Nephron progenitor cell (in vitro differentiated cells): Measurements from ENCODE around the gene GXYLT1.

Source experiments
- DNase-seq: peaks from one replicate; pipeline ENCODE4 v3.0.0; 2021
- H3K27ac Mint-ChIP-seq: 2 replicates; pipeline ENCODE4 v1.8.0; 2021; ENCODE audit warnings: mild to moderate bottlenecking, moderate library complexity, mixed read lengths
- H3K27me3 Mint-ChIP-seq: 2 replicates; pipeline ENCODE4 v1.8.0; 2021; ENCODE audit warnings: mild to moderate bottlenecking, low read depth, mixed read lengths; ENCODE audit not compliant: poor library complexity
- H3K36me3 Mint-ChIP-seq: 2 replicates; pipeline ENCODE4 v1.8.0; 2021; ENCODE audit warnings: low read depth, mixed read lengths
- H3K4me1 Mint-ChIP-seq: 2 replicates; pipeline ENCODE4 v1.8.0; 2021; ENCODE audit warnings: mixed read lengths
- H3K4me3 Mint-ChIP-seq: 2 replicates; pipeline ENCODE4 v1.8.0; 2021; ENCODE audit warnings: mild to moderate bottlenecking, moderate library complexity, mixed read lengths
- H3K9me3 Mint-ChIP-seq: 2 replicates; pipeline ENCODE4 v1.8.0; 2021; ENCODE audit warnings: mild to moderate bottlenecking, moderate library complexity, mixed read lengths
- CTCF ChIP-seq: fragments of 200-600 bp; sonication (generic); IDR thresholded peaks from 2 replicates; pipeline ENCODE4 v1.5.0; 2021; ENCODE audit warnings: antibody characterized with exemption

The GXYLT1 gene

GRCh38 chr12:42141981-42142606 lies 2.6 kb downstream of the GXYLT1 start:
- Mint-ChIP-seq H3K4me3 (peak overlapping the region; percentile 97), H3K27ac (no peak overlapping the region), H3K4me1 (peaks cover 51% of the 10 kb centered on the region), H3K27me3 (no peaks in the 10 kb centered on the region), H3K9me3 (no peaks in the 10 kb centered on the region), H3K36me3 (peaks cover 16% of the 10 kb centered on the region)
- DNase-seq: no peak
- no peak for TF ChIP-seq CTCF

- H3K27me3 Mint-ChIP-seq: no peaks in the 10 kb centered on the region
- no peak overlapping the region for H3K4me3 Mint-ChIP-seq
- TF ChIP-seq CTCF: no peak
- peaks cover 22% of the 10 kb centered on the region for H3K36me3 Mint-ChIP-seq
- peaks cover 8% of the 10 kb centered on the region for H3K9me3 Mint-ChIP-seq
- H3K27ac Mint-ChIP-seq: peak overlapping the region; percentile 40
- DNase-seq: no peak
- H3K4me1 Mint-ChIP-seq: peaks cover 49% of the 10 kb centered on the region
These were observed 3.8 kb downstream of the GXYLT1 start for GRCh38 chr12:42140901-42141300.

GRCh38 chr12:42135259-42135814 lies 9.3 kb downstream of the GXYLT1 start:
- Mint-ChIP-seq H3K27me3 (no peaks in the 10 kb centered on the region), H3K4me1 (peaks cover 8% of the 10 kb centered on the region), H3K36me3 (peaks cover 39% of the 10 kb centered on the region), H3K9me3 (peaks cover 13% of the 10 kb centered on the region), H3K27ac (no peak overlapping the region), H3K4me3 (no peak overlapping the region)
- DNase-seq: no peak
- TF ChIP-seq CTCF: no peak

- TF ChIP-seq CTCF: no peak
- H3K9me3 Mint-ChIP-seq: peaks cover 6% of the 10 kb centered on the region
- H3K36me3 Mint-ChIP-seq: peaks cover 24% of the 10 kb centered on the region
- no peaks in the 10 kb centered on the region for H3K27me3 Mint-ChIP-seq
- no peak for DNase-seq
- H3K4me1 Mint-ChIP-seq: peaks cover 12% of the 10 kb centered on the region
- H3K4me3 Mint-ChIP-seq: no peak overlapping the region
- no peak overlapping the region for H3K27ac Mint-ChIP-seq
These were observed 13.8 kb downstream of the GXYLT1 start for GRCh38 chr12:42130672-42131402.

- Mint-ChIP-seq H3K27ac (no peak overlapping the region), H3K4me1 (peaks cover 12% of the 10 kb centered on the region), H3K4me3 (no peak overlapping the region), H3K9me3 (no peaks in the 10 kb centered on the region), H3K36me3 (peaks cover 12% of the 10 kb centered on the region), H3K27me3 (no peaks in the 10 kb centered on the region)
- peak; percentile 84 for TF ChIP-seq CTCF
- peak; percentile 28 for DNase-seq
These were observed 15.0 kb downstream of the GXYLT1 start for GRCh38 chr12:42129595-42130204.
